NCI-H1436 treated with DMSO at 0.1 percent for 48 hours (cell line): ENCODE results near the gene CYP2S1.
"Not testable (repeated sequence)": the region's sequence is repeated elsewhere in the genome, so short reads cannot be mapped to it uniquely, and the experiment has no call there.

Source experiments
- DNase-seq: peaks from one replicate; lab custom pipeline; 2025; lab: John Stamatoyannopoulos, UW

The CYP2S1 gene

GRCh38 chr19:41226053-41226873 is 33.2 kb downstream of the CYP2S1 start:
- DNase-seq, result no peak

GRCh38 chr19:41226874-41227390 is 33.9 kb downstream of the CYP2S1 start:
- DNase-seq, result no peak

DNA sequence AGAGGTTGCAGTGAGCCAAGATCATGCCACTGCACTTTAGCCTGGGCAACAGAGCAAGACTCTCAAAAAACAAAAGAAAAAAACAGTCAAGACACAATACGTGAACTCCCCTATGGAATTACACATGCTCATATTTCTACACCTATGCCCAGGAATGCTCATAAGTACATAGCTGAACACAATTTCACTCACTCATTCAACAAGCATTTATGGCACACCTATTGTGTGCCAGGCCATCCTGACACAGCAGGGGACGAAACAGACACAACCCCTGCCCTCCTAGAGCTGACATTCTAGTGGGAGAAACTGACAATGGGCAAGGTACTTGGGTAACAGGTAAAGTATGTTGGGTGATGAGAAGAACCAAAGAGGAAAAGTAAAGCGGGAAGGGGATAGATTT is 35.5 kb downstream of the CYP2S1 start:
- DNase-seq, result no peak

DNA sequence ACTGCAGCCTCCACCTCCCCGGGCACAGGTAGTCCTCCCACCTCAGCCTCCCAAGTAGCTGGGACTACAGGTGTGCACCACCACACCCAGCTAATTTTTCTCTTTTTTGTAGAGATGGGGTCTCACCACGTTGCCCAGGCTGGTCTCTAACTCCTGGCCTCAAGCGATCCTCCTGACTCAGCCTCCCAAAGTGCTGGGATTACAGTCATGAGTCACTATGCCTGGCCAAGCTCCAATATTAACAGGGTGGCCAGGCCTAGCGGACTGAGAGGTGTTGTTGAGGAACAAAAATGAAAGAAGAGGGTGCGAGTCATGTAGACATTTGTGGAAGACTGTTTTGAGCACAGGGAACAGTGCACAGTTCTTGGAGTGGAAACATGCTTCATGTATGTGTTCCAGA is 36.3 kb downstream of the CYP2S1 start:
- DNase-seq, result not testable (repeated sequence)

- no peak for DNase-seq
Observed at GRCh38 chr19:41230067-41230857, 37.2 kb downstream of the CYP2S1 start.

- DNase-seq, result no peak
Observed at GRCh38 chr19:41232686-41233085, 39.7 kb downstream of the CYP2S1 start.

GRCh38 chr19:41233748-41234240 is 40.8 kb downstream of the CYP2S1 start:
- no peak for DNase-seq

DNA sequence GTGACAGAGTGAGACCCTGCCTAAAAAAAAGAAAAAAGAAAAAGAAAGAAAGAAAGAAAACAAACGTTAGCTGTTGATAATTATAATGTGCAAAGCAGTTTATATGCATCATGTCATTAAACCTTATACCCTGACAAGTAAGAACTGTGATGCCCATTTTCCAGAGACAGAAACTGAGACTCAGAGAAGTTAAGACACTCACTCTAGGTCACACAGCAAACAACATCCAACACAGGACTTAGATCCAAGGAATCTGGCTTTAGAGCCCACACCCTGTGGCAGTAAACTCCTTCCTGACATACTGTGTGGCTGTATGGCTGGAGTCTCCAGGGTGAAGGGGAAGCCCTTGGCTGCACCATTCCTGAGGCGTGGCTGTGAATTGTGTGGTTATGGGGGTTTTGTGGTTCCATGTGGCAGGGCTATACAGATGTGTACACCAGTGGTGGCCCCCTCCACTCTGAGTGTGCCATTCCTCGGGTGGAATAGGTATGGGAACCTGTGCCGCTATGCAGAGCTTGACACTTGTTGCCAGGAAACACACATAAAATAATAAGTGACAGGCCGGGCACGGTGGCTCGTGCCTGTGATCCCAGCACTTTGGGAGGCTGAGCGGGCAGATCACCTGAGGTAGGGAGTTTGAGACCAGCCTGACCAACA is 41.6 kb downstream of the CYP2S1 start:
- no peak for DNase-seq

GRCh38 chr19:41235480-41235879 is 42.5 kb downstream of the CYP2S1 start:
- DNase-seq, result no peak

GRCh38 chr19:41238244-41238643 is 45.2 kb downstream of the CYP2S1 start:
- DNase-seq, result no peak

- DNase-seq, result no peak
Observed at GRCh38 chr19:41239363-41239762, 46.3 kb downstream of the CYP2S1 start.

DNA sequence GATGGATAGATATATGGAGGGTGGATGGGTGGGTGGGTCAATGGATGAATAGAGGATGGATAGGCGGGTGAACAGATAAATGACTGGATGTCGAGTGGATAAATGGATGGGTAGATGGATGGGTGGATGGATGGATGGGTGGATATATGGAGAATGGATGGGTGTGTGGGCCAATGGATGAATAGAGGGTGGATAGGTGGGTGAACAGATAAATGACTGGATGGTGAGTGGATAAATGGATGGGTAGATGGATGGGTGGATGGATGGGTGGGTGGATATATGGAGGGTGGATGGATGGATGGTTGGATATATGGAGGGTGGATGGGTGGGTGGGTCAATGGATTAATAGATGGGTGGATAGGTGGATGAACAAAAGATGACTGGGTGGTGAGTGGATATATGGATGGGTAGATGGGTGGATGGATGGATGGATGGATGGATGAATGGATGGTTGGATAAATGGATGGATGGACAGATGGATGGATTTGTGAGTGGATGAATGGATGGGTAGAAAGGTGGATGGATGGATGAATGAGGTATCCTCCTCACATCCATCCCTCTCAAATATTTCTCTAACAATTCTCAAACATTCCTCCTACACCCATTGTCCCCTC is 47.0 kb downstream of the CYP2S1 start:
- no peak for DNase-seq

GRCh38 chr19:41241859-41242258 is 48.8 kb downstream of the CYP2S1 start:
- DNase-seq, result no peak

- no peak for DNase-seq
Observed at GRCh38 chr19:41244117-41244516, 51.1 kb downstream of the CYP2S1 start.

DNA sequence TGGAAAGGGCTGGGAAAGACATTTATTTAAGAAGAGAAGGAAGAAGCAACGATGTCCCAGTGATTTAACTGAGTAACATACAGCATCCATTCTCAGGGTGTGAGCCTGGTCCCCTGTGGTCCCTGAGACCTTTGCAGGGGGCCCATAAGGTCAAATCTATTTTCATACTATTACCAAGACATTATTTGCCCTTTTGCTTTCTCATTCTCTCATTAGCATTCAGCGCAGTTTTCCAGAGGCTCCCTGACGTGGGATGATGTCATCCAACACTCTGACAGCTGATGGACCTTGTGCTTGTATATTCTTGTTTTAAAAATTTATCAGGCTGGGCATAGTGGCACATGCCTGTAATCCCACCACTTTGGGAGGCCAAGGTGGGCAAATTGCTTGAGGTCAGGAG is 52.8 kb downstream of the CYP2S1 start:
- no peak for DNase-seq

- DNase-seq, result no peak
Observed at GRCh38 chr19:41248895-41249294, 55.9 kb downstream of the CYP2S1 start.

- DNase-seq, result no peak
Observed at GRCh38 chr19:41249707-41250423, 56.8 kb downstream of the CYP2S1 start.

GRCh38 chr19:41253660-41254059 is 60.6 kb downstream of the CYP2S1 start:
- no peak for DNase-seq

- DNase-seq, result no peak
Observed at GRCh38 chr19:41255171-41255570, 62.2 kb downstream of the CYP2S1 start.
